GM21825 (cell line): ENCODE measurements around the gene CERS1.

Source experiments
- ATAC-seq: cut with Tn5 transposase; IDR thresholded peaks from one replicate; pipeline ENCODE4 v1.9.1; 2021; ENCODE audit warnings: mild to moderate bottlenecking, moderate library complexity; ENCODE audit not compliant: unreplicated experiment

The CERS1 gene

DNA sequence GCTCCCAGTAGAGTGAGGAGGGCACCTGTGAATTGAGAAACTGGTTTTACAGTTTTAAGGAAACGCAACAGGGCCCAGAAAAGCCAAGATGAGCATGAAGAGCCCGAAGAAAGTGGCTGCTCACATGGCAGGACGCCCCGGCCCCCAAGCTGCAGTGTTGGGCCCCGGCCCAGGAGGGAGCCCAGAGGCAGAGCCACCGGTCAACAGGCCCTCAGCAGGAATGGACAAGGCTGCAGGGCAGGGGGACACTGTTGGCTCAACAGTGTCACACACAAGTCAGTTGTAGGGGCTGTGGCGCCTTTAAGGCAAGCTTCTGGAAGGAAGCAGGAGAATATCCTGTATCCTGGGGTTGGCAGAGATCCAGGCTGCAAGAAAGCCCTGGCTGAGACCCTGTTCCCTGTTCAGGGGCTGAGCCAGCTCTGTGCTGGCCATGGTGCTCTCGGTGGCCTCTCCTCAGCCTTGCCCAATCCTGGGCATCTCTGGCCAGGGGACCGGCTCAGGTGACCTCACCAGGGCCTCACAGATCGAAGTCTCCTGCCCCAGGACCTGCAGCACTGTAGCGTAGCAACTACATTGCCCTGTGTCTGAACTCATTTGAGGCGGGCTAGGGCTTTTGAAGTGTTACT is 36.2 kb downstream of the CERS1 start:
- ATAC-seq: no peak

DNA sequence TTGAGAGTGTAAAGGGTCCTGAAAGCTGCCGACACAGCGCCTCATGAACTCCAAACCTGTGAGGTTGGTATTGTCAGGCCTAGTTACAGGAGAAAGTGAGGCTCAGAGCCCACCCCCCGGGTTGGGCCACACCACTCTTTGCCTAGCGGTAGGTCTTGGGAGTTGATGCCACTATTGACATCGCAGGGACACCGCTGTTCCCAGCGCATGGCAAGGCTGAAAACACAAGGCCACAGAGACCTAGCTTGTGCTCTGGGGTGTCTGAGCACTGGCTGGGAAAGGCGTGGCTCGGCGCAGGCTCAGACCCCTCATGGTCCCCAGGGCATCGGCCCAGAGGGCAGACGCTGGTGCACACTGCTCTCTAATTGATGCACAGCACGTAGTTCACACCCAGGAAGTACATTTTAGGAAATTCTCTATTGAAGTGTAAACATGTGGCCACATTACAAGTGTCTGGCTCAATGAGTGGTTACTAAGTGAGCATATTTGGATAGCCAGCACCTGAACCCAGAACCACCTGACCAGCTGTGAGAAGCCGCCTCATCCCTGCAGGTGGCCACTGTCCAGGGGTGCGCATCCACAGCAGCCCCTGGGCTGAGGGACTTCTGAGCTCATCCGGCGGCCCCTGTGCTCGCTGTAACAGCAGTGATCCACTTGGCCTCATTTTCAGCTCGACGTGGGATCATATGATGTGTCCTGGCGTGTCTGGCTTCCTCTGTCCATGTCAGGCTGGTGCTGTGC is 36.9 kb downstream of the CERS1 start:
- ATAC-seq: no peak

DNA sequence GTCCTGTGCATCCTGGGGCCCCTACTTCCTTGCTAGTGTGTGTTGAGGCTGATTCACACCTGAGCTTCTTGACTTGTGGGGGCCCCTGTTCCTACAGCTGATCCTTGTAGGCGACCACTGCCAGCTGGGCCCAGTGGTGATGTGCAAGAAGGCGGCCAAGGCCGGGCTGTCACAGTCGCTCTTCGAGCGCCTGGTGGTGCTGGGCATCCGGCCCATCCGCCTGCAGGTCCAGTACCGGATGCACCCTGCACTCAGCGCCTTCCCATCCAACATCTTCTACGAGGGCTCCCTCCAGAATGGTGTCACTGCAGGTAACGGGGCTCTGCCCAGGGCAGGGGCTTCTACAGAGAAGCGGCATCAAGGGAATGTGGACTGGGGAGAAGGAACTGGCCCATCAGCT is 38.7 kb downstream of the CERS1 start:
- no peak for ATAC-seq

GRCh38 chr19:18856385-18857126 is 39.4 kb downstream of the CERS1 start:
- no peak for ATAC-seq

DNA sequence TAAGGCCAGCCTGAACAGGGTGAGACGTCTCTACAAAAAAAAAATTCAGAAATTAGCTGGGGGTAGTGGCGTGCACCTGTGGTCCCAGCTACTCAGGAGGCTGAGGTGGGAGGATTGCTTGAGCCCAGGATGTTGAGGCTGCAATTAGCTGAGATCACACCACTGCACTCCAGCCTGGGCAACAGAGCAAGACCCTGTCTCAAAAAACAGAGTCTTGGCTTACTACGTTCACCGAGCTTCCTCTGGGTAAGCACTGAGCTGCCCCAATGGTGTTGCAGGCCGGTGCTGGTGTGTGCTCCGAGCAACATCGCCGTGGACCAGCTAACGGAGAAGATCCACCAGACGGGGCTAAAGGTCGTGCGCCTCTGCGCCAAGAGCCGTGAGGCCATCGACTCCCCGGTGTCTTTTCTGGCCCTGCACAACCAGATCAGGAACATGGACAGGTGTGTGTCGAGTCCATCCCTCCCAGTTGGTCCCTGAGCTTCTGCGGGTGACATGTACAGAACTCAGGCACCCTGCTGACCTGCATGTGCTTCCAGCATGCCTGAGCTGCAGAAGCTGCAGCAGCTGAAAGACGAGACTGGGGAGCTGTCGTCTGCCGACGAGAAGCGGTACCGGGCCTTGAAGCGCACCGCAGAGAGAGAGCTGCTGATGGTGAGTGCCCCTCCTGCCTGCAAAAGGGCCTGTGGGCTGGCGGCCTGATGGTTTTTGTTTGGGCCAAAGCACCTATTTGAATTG is 40.1 kb downstream of the CERS1 start:
- no peak for ATAC-seq

GRCh38 chr19:18854982-18855381 is 41.0 kb downstream of the CERS1 start:
- ATAC-seq: no peak

DNA sequence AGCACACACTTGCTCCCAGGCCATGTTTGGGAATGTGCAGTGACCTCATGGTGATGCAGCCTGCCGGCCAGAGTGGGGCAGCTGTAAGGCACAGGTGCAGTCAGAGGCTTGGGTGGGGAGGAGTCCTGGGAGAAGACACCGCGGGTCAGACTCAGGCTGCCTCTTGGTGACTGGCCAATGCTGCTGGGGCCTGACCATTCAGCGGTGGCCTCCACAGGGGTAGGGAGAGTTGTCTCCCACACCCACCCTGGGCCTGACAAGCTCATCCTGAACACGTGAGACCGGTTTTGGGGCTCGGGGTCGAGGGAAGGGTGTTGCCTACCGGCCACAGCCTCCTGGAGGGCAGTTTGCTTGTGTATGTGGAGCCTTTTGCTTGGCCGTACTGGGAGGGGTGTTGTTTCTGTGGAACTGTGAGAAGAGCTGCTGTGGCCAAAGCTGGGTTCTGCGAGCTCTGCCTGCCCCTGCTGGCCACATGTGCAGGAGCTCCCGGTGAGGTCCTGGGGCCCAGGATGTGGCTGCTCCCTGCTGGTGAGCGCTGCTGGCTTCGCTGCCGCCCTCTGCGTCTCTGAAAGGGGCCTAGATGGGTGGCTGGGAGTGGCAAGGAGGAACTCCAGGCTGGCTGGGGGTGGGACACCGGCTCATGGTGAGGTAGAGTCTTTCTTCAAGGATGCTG is 42.1 kb downstream of the CERS1 start:
- ATAC-seq: no peak

GRCh38 chr19:18852648-18853047 is 43.3 kb downstream of the CERS1 start:
- ATAC-seq: no peak

DNA sequence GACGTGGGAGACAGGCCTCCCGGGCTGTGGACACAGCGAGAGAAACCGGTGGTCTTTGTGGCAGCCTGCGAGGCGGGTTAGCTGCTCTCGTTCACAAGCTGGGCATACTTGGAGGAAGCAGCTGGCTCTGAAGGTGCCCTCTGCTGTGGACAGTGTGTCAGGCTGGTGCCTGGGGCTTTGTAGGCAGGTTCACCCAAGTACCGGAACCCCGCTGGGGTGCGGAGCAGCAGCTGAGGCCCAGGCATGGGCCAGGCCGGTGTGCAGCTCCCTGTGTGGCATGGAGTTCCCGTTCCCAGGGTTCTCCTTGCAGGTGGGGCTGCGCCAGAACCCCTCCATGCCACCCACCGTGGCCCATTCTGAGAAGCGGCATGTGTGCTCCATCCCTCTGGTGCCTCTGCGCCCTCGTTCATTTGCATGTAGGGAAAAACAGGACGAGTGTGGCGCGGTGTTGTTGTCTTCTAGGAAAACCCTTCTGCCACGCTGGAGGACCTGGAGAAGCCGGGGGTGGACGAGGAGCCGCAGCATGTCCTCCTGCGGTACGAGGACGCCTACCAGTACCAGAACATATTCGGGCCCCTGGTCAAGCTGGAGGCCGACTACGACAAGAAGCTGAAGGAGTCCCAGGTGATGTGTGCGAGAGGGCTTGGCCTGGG is 44.2 kb downstream of the CERS1 start:
- ATAC-seq: no peak

- ATAC-seq: no peak
These were observed 45.2 kb downstream of the CERS1 start for GRCh38 chr19:18850471-18851375.

DNA sequence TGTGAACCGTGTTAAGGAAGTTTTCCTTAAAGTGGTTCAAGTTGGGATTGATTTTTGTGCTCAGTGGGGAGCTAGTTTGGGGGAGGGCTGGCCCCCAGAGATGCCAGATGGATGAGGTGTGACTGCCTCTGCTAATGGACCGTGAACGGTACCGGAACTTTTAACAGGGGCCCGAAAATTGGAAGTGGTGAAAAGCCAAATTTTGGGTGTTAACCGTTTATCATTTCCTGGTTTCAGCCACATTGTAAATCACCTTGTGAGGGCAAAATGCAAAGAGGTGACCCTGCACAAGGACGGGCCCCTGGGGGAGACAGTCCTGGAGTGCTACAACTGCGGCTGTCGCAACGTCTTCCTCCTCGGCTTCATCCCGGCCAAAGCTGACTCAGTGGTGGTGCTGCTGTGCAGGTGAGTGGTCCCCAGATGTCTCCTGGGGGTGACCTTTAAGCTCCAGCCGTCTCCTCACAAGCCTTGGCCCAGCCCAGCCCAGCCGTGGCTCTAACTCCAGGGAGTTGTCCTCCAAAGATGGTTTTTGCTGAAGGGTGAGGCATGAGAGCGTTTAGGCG is 46.0 kb downstream of the CERS1 start:
- no peak for ATAC-seq

DNA sequence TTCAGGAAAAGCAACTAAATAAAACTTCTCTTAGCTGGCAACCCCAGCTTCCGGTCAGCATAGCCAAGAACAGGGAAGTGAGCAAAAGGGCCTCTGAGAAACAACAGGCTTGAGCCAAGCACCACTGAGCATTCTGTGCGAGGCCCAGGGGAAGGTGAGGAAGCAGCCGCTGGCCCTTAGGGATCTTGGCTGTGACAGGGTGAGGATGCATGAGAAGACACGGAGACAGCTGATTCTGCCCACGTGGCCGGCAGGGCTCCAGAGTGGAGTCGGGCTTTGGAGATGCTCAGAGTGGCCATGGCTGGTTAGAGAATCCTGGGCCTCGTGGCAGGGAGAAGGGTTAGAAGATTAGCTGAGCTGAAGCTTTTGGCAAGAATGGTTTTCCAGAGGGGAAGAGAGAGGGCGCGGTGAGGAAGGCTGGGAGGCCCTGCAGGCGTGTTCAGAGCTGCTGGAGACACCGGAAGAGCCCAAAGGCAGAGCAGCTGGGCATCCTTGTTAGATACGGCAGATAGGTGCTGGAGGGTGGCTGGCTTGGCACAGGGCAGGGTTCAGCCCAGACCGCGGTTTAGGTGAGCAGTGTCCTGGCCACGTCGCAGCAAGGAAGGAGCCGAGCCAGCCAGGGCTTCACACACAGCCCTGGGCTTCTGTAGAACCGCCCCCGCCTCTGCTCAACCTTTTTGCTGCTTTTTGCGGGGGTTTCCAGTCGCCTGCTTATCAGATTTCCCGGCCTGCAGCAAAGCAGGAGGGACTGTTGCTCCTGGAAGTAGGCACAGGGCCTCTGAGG is 46.9 kb downstream of the CERS1 start:
- no peak for ATAC-seq

GRCh38 chr19:18847549-18848463 is 48.2 kb downstream of the CERS1 start:
- no peak for ATAC-seq

GRCh38 chr19:18846862-18847548 is 49.0 kb downstream of the CERS1 start:
- ATAC-seq: no peak

GRCh38 chr19:18845961-18846360 is 50.0 kb downstream of the CERS1 start:
- no peak for ATAC-seq

GRCh38 chr19:18844806-18845329 is 51.1 kb downstream of the CERS1 start:
- no peak for ATAC-seq
